Upper lobe of left lung (tissue), 4 donors: ENCODE data around the gene EXOSC5.

Experiments used
- EP300 ChIP-seq, 4 donors: sonication (generic); formaldehyde crosslinking; IDR thresholded peaks; one replicate each; pipeline ENCODE4 v1.5.1; 2017; ENCODE audit warnings: antibody characterized with exemption in 4 of 4, control low read depth in 2 of 4
- TF ChIP-seq, protein P1 (sequence below), 6 experiments: fragments of 450-650 bp in 4 of 6; fragments of 200-600 bp in 2 of 6; sonication (generic) in 2 of 6; IDR thresholded peaks; one replicate each; pipeline ENCODE4 v1.5.1; 2016 to 2019; ENCODE audit warnings: antibody characterized with exemption in 6 of 6

GRCh38 chr19:41442473-41443355, 45.6 kb upstream of the EXOSC5 start, which contains the start of gene ERICH4:
- TF ChIP-seq EP300 (IDR thresholded peaks at IDR 0.05) = no peak
- TF ChIP-seq, protein P1, sequence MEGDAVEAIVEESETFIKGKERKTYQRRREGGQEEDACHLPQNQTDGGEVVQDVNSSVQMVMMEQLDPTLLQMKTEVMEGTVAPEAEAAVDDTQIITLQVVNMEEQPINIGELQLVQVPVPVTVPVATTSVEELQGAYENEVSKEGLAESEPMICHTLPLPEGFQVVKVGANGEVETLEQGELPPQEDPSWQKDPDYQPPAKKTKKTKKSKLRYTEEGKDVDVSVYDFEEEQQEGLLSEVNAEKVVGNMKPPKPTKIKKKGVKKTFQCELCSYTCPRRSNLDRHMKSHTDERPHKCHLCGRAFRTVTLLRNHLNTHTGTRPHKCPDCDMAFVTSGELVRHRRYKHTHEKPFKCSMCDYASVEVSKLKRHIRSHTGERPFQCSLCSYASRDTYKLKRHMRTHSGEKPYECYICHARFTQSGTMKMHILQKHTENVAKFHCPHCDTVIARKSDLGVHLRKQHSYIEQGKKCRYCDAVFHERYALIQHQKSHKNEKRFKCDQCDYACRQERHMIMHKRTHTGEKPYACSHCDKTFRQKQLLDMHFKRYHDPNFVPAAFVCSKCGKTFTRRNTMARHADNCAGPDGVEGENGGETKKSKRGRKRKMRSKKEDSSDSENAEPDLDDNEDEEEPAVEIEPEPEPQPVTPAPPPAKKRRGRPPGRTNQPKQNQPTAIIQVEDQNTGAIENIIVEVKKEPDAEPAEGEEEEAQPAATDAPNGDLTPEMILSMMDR (IDR thresholded peaks at IDR 0.05) = no peak
